Measurements from ENCODE around the gene DYNC1H1. TPM values are rescaled to one million over a fixed set of nuclear protein-coding genes. Genes with fewer than 3 reads are reported as not detected.

Gene DYNC1H1
- total and polyA plus RNA-seq, 2 donors (not counting 1 experiment from before 2014, with no cell fraction given), result 128 to 677 TPM

DNA sequence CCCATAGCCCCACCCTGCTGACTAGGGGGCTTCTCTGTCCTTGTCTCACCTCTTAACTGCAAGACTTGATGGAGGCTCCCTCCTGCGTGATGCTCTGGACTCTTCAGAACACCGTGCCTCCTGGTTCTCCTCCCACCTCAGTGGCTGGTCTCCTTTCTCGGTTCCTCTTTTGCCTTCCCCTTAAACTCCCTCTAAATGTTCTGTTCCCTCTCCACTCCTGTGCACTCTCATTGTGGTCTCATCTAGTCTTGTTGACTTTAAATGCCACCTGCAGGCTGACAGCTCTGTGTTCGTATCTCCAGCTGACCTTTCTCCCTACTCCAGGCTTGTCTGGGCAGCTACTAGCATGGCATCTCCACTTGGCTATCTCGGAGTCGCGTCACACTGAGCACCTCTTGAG is 28.3 kb downstream of the DYNC1H1 start:
- Histone ChIP-seq H3K9ac (ENCODE audit: insufficient read depth, low read length) (no peak overlapping the region), H3K79me2 (ENCODE audit: control insufficient read depth, insufficient read depth, low read length) (peaks cover 17% of the 10 kb centered on the region), H2AFZ (ENCODE audit: low read length) (no peak overlapping the region), H3K4me2 (ENCODE audit: extremely low read depth, insufficient read depth, low read length) (no peak overlapping the region), H3K27ac (ENCODE audit: insufficient read depth, low read length) (no peak overlapping the region), H3K27me3 (ENCODE audit: control insufficient read depth, insufficient read depth, low read length) (no peaks in the 10 kb centered on the region), H3K4me3 (replicated peaks in 1 of 4; ENCODE audit: control extremely low read depth in 1 of 4, insufficient read depth in 1 of 4, low read depth in 3 of 4, low read length in 4 of 4) (no peak overlapping the region), H4K20me1 (ENCODE audit: control insufficient read depth, extremely low read depth, insufficient read depth, low read length) (no peaks in the 10 kb centered on the region), H3K36me3 (ENCODE audit: control insufficient read depth, insufficient read depth, low read length) (peaks cover 45% of the 10 kb centered on the region), H3K9me3 (ENCODE audit: control insufficient read depth, insufficient read depth, low read depth, low read length) (no peaks in the 10 kb centered on the region), H3K4me1 (ENCODE audit: control insufficient read depth, extremely low read depth, insufficient read depth, low read length) (no peaks in the 10 kb centered on the region)
- TF ChIP-seq, protein P1, sequence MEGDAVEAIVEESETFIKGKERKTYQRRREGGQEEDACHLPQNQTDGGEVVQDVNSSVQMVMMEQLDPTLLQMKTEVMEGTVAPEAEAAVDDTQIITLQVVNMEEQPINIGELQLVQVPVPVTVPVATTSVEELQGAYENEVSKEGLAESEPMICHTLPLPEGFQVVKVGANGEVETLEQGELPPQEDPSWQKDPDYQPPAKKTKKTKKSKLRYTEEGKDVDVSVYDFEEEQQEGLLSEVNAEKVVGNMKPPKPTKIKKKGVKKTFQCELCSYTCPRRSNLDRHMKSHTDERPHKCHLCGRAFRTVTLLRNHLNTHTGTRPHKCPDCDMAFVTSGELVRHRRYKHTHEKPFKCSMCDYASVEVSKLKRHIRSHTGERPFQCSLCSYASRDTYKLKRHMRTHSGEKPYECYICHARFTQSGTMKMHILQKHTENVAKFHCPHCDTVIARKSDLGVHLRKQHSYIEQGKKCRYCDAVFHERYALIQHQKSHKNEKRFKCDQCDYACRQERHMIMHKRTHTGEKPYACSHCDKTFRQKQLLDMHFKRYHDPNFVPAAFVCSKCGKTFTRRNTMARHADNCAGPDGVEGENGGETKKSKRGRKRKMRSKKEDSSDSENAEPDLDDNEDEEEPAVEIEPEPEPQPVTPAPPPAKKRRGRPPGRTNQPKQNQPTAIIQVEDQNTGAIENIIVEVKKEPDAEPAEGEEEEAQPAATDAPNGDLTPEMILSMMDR (conservative IDR thresholded peaks at IDR 0.05 in 1 of 2, IDR thresholded peaks at IDR 0.05 in 1 of 2; ENCODE audit: low read depth in 1 of 2, low read length in 2 of 2), result no peak
- TF ChIP-seq EZH2 (IDR thresholded peaks at IDR 0.05; ENCODE audit: low read length, missing control alignments), result no peak
- no peak for DNase-seq (ENCODE audit: low read depth in 2 of 2)

GRCh38 chr14:101997429-101998336 is 33.3 kb downstream of the DYNC1H1 start:
- H3K4me2 ChIP-seq (ENCODE audit: extremely low read depth, insufficient read depth, low read length), result no peak overlapping the region
- no peak overlapping the region for H3K27ac ChIP-seq (ENCODE audit: insufficient read depth, low read length)
- no peak overlapping the region for H3K4me3 ChIP-seq (replicated peaks in 1 of 4; ENCODE audit: control extremely low read depth in 1 of 4, insufficient read depth in 1 of 4, low read depth in 3 of 4, low read length in 4 of 4)
- no peaks in the 10 kb centered on the region for H3K27me3 ChIP-seq (ENCODE audit: control insufficient read depth, insufficient read depth, low read length)
- H3K9me3 ChIP-seq (ENCODE audit: control insufficient read depth, insufficient read depth, low read depth, low read length), result no peaks in the 10 kb centered on the region
- H3K9ac ChIP-seq (ENCODE audit: insufficient read depth, low read length), result no peak overlapping the region
- H3K79me2 ChIP-seq (ENCODE audit: control insufficient read depth, insufficient read depth, low read length), result peaks cover 8% of the 10 kb centered on the region
- no peaks in the 10 kb centered on the region for H3K4me1 ChIP-seq (ENCODE audit: control insufficient read depth, extremely low read depth, insufficient read depth, low read length)
- no peak overlapping the region for H2AFZ ChIP-seq (ENCODE audit: low read length)
- TF ChIP-seq EZH2 (IDR thresholded peaks at IDR 0.05; ENCODE audit: low read length, missing control alignments), result no peak
- TF ChIP-seq, protein P1 (conservative IDR thresholded peaks at IDR 0.05 in 1 of 2, IDR thresholded peaks at IDR 0.05 in 1 of 2; ENCODE audit: low read depth in 1 of 2, low read length in 2 of 2), result no peak
- DNase-seq (ENCODE audit: low read depth in 2 of 2), result no peak
- no peaks in the 10 kb centered on the region for H4K20me1 ChIP-seq (ENCODE audit: control insufficient read depth, extremely low read depth, insufficient read depth, low read length)
- H3K36me3 ChIP-seq (ENCODE audit: control insufficient read depth, insufficient read depth, low read length), result peaks cover 39% of the 10 kb centered on the region

GRCh38 chr14:102000902-102001301 is 36.5 kb downstream of the DYNC1H1 start:
- Histone ChIP-seq H3K27me3 (ENCODE audit: control insufficient read depth, insufficient read depth, low read length) (no peaks in the 10 kb centered on the region), H3K79me2 (ENCODE audit: control insufficient read depth, insufficient read depth, low read length) (peaks cover 6% of the 10 kb centered on the region), H2AFZ (ENCODE audit: low read length) (no peak overlapping the region), H3K4me1 (ENCODE audit: control insufficient read depth, extremely low read depth, insufficient read depth, low read length) (no peaks in the 10 kb centered on the region), H3K36me3 (ENCODE audit: control insufficient read depth, insufficient read depth, low read length) (peaks cover 38% of the 10 kb centered on the region), H4K20me1 (ENCODE audit: control insufficient read depth, extremely low read depth, insufficient read depth, low read length) (no peaks in the 10 kb centered on the region), H3K27ac (ENCODE audit: insufficient read depth, low read length) (no peak overlapping the region), H3K4me2 (ENCODE audit: extremely low read depth, insufficient read depth, low read length) (no peak overlapping the region), H3K9ac (ENCODE audit: insufficient read depth, low read length) (no peak overlapping the region), H3K4me3 (replicated peaks in 1 of 4; ENCODE audit: control extremely low read depth in 1 of 4, insufficient read depth in 1 of 4, low read depth in 3 of 4, low read length in 4 of 4) (no peak overlapping the region), H3K9me3 (ENCODE audit: control insufficient read depth, insufficient read depth, low read depth, low read length) (no peaks in the 10 kb centered on the region)
- no peak for TF ChIP-seq EZH2 (IDR thresholded peaks at IDR 0.05; ENCODE audit: low read length, missing control alignments)
- TF ChIP-seq, protein P1 (conservative IDR thresholded peaks at IDR 0.05 in 1 of 2, IDR thresholded peaks at IDR 0.05 in 1 of 2; ENCODE audit: low read depth in 1 of 2, low read length in 2 of 2), result no peak
- no peak for DNase-seq (ENCODE audit: low read depth in 2 of 2)

All from fibroblast of lung (primary cell).